GM18517 (cell line): ENCODE measurements around the gene AP2S1.
"Not testable (repeated sequence)": the region's sequence is repeated elsewhere in the genome, so short reads cannot be mapped to it uniquely, and the experiment has no call there.

Experiments used
- ATAC-seq: cut with Tn5 transposase; IDR thresholded peaks from one replicate; pipeline ENCODE4 v1.9.1; 2021; ENCODE audit warnings: mild to moderate bottlenecking, moderate library complexity; ENCODE audit not compliant: unreplicated experiment

Gene AP2S1

DNA sequence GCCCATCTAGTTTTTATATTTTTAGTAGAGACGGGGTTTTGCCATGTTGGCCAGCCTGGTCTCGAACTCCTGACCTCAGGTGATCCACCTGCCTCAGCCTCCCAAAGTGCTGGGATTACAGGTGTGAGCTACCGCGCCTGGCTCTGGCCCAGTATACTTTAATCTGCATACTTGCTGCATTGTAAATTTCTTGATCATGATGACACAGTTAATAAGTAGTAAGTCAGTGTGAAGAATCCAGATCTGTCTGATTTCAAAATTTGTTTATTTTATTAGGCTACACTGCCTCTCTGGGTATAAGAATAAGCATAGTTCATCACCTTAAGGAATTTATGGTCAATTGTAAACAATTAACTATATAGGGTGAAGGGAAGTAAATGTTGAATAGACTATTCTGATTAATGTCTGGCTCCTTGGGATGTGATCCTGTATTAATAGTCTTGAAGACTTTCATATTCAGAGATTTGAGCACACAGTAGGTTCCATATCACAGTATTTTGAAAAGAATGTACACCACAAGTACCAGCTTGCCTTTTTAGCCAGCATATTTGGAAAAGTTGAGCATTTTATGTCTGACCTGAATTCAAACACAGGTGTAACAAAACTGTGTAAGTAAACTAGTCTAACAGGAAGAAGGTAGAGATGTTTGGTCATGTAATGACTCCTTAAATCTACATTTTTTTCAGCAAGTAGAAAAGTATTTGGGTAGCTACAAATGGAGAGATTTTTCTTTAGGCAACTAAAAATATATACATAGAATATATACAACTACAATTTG is 17.6 kb upstream of the AP2S1 start:
- no peak for ATAC-seq

DNA sequence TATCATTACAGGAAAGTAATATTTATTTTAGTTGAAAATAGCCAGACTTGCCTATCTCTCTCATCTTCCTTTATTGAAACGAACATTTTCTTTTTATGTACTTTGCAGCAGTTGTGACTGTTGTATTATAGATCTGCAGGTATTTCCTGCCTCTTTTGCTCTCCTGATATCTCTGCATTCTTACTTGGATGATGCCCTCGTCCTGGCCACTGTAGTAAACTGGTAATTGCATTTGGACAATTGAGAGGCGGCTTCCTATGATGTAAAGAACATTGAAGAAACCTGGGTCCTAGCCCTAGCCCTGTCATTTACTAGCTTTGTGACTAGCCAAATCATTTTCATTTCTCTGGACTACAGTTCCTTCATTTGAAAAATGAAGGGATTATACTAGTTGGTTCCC is 16.5 kb upstream of the AP2S1 start:
- no peak for ATAC-seq

DNA sequence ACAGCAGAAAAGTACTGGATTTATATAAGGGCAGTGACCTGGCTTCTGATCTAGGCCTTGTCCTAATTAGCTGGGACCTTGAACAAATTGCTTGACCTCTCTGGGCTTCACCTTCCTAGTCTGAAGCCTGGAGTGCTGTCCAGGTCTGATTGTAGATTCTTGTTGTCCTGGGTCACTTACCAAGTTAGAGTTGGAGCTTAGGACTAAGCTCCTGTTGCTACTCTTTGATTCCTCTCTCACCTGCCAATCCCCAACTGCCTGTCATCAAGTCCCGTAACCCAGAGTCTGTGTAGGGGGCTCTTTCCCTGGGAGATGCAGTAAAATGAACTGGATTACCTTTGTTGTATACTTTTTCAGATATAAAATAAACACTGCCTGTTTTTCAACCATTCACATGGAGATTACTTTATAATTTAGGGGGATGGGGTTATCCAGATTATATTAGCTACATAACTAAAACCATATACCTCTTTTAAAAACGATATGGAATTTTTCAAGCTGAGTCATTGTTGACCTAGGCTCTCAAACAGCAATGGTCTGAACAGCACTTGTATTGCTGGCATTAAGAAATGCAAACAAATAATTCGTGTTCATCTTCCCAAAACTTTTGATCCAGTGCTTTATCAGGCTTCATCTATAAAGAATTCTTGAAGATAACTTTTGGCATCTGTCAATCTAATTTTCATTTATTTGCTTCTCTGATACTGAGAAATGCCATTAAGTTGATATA is 15.9 kb upstream of the AP2S1 start:
- no peak for ATAC-seq

DNA sequence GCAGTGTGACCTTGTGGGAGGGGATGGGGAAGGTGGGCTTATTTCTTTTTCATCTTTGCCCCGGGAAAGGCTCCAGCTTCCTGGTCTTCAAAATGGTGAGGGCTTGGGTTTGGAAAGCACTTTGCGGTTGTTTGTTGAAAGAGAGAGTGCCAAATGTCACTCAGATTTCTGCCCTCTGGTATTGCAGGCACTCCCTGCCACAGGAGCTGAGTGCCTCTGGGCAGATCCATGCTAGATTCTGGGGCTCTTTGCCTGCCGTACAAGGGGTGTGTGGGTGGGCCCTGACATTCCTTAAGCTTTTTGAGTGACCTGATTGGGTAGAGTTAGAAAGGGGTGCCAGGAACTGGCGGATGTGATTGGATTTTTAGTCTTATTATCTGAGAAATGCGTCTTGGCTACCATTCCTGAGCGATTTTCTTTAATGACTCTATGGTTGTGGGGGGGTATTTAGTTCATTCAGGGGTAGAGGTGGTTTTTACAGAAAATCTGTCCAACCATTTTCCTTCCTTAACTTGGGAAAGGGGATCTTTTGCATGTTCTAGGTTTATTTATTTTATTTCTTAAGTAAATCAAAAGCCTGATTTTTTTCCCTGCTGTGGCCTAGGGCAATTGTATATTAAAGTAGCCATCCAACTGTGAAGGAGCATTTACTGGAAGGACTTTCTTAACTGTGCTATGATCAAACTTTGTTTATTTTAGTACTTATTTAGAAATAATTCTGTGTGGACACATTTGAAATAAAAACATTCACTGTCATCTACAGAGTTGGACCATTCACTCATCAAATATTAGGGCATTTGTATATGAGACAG is 13.4 kb upstream of the AP2S1 start:
- ATAC-seq: no peak

GRCh38 chr19:46862974-46863632 is 12.5 kb upstream of the AP2S1 start:
- no peak for ATAC-seq

- ATAC-seq: no peak
These were observed 11.8 kb upstream of the AP2S1 start for GRCh38 chr19:46862503-46862834.

GRCh38 chr19:46861691-46862502 is 11.3 kb upstream of the AP2S1 start:
- no peak for ATAC-seq

DNA sequence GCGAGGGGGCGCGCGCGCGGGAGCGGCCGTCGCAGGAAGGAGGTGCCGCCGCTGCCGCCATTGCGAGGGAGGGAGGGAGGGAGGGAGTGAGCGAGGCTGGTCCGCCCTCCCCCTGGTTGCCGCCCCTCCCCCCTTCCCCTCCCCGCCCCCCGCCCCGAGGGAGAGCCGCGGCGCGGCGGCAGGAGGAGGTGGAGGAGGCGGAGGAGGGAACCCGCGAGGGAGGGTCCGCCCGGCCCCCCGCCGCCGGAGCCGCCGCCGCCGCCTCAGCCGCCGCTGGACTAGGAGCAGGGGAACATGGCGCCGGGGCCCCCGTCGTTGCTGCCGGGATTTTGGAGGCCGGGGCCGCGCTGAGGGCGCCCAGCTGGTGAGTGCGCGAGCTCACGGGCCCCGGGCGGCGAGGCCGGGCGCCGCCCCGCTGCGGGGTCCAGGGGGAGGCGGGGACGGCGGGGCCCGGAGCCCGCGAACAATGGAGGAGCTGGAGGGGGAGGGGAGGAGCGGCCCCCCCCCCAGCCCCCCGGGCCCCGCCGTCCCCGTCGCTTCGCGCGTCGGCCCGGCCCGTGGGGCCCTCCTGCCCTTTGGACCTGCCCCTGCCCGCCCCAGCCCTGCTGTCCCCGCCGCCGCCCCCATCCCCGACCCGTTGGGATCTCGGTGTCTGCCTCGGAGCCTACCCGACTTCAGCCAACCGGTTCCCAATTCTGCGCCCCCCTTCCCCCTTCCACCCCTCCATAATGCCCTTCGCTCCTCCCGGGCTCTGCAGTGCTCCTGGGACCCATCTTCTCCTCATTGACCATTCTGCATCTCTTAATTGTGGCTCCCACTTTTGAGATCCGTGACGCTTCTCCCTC is 10.4 kb upstream of the AP2S1 start, which contains the start of gene ARHGAP35:
Gene ARHGAP35 (plus strand): TSS at position 152 of the 845 bp plus-strand sequence. CDS start 57,679 bp downstream, outside the sequence.
- no peak for ATAC-seq

DNA sequence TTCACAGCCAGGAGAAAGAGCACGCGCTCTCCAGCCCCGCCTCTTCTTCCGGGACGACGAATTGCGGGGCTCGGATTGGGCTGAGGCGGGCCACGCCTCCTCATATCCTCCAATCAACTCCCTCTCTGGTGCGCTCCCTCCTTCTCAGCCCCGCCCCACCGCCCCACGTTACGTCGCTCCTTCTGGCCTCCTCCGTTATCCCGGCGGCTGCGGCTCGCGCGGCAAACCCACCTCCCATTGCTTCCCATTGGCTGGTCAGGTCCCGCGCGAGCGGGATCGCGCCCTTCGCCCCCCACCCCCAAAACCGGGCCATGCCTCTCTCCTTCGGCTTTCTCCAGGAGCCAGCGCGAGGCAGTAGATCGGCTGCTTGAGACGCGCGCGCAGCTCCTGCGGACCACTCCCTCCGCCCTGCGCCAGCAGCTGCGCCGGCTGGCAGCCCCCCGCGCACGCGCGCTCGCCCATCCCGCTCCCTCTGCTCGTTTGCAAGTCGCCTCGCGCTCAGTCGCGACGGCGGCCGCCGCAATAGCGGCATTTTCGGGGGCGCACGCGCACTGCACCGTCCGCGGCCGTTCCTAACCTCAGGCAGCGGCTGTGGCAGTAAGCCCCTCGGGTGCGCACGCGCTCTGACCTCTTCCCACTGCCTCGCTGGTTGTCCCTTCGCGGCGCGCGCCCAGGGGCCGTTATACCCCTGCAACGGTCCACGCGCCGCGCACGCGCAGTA is 9.6 kb upstream of the AP2S1 start:
- peak; percentile 60 for ATAC-seq

- ATAC-seq: no peak
These were observed 9.0 kb upstream of the AP2S1 start for GRCh38 chr19:46859637-46860124.

DNA sequence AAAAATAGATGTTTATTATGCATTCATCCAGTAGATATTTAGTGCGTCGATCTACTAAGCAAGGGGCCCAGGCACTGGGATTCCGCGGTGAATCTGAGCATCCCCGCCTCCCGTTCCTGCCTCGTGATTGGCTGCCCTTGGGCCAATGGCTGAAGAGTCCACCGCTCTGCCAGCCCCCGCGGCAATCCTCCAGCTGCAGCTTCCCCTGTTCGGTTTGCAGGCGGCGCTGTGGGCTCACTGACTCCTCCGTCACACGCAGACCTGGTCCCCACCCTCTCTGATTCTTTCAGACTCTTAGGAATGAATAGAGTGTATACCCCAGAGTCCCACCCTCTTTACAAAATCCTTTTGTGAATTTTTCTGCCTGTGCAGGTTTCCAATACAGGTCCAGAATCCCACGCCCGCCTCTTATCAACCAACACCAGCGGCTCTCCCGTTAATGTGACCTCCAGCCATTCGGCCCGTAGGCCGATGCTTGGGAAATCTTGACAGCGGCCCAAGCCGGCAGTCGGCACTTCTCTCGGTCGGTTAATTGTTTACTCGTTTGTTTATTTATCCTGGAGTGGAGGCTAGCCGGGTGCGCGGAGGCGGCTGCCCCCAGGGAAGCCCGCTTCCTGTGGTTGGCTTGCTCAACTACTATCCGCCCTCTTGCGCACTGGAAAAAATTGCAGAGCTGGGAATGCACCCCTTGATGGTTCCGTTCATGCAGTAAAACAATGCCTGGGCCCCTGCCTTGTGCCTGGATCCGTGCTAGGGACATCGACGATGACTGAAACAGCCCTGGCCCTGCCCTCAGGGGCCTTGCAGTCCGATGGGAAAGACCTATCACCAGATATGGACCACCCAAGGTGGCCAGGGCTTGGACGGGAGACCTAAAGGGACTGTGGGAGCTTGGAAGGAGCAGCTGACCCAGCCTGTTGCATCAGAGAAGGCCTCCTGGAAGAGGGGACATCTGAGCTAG is 5.7 kb upstream of the AP2S1 start:
- no peak for ATAC-seq

DNA sequence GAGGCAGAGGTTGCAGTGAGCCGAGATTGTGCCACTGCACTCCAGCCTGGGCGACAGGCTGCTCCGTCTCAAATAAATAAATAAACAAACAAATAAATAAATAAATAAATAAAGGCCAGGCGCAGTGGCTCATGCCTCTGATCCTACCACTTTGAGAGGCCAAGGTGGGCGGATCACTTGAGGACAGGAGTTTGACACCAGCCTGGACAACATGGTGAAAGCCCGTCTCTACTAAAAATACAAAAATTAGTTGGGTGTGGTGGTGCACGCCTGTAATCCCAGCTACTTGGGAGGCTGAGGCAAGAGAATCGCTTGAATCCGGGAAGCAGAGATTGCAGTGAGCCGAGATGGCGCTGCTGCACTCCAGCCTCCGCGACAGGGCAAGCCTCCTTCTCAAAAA is 4.1 kb upstream of the AP2S1 start:
- ATAC-seq: not testable (repeated sequence)

- no peak for ATAC-seq
These were observed 2.2 kb upstream of the AP2S1 start for GRCh38 chr19:46852830-46853229.

DNA sequence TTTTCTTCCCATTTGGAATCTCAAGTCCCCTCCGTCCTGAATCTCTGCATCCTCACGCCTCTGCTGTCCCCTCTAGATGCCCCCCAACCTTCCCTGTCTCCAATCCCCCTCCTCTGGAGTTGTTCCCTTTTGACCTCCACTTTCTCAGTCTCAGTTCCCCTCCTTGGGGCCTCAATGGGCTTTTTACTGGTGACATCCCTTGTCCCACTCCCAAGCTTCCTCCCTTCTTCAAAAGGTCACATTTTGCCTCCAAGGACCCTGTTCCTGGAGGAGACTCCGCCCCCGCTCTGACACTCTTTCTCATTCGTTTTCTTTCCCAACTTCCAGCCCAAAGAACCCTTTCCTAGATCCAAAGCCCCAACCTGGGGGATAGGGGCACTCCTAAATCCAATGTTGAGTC is 1.0 kb downstream of the AP2S1 start:
- no peak for ATAC-seq

- no peak for ATAC-seq
These were observed 2.3 kb downstream of the AP2S1 start for GRCh38 chr19:46848389-46848788.

DNA sequence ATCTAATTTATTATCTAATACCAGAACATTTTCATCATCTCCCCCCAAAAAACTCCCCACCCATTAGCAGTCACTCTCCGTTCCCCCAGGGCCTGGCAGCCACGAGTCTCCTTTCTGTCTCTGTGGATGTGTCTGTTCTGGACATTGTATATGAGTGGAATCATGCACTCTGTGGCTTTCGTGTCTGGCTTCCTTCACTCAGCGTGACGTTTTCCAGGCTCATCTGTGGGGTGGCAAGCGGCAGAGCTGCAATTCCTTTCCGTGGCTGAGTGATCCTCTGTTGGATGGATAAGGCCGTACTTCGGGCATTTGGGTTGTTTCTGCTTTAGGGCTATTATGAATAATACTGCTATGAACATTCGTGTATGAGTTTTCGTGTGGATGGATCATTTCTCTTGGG is 3.1 kb downstream of the AP2S1 start:
- no peak for ATAC-seq

DNA sequence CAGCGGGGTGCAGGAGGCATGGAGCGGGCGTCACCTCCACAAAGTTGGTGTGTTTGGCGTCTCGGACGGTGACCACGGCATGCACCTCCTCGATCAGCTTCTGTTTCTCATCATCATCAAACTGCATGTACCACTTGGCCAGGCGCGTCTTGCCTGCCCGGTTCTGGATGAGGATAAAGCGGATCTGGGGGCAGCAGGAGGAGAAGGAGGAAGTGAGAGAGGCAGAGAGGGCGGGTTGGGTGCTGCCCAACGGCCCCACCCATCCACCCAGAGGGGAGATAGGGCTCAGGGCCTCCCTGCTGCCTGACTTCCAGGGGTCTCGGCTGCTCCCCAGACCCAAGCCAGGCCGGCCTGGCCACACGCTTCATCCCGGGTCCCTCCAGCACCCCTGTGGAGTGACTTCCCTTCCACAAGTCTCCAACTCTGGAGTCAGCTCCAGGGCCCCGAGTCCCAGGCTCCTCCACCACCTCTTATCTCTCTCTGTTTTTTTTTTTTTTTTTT is 4.6 kb downstream of the AP2S1 start:
- ATAC-seq: no peak
